H9 (cell line): ENCODE measurements around the gene DDX55. TPM values are rescaled to one million over a fixed set of nuclear protein-coding genes. Genes with fewer than 3 reads are reported as not detected.

ENCODE experiments used
- DNase-seq: peaks from one replicate; pipeline ENCODE4 v3.0.0-alpha.2; 2017
- H2AFZ ChIP-seq: one replicate; pipeline ENCODE4 v1.6.1; 2013; ENCODE audit warnings: mild to moderate bottlenecking, low read length, control low read depth, moderate library complexity
- H2AK5ac ChIP-seq: 2 replicates; pipeline ENCODE4 v1.6.1; 2013; ENCODE audit warnings: low read length, control low read depth, mixed read lengths; ENCODE audit not compliant: insufficient read length
- H2BK120ac ChIP-seq: one replicate; pipeline ENCODE4 v1.6.1; 2013; ENCODE audit warnings: low read depth, mild to moderate bottlenecking, low read length, control low read depth, inconsistent platforms; ENCODE audit not compliant: poor library complexity, severe bottlenecking
- H2BK12ac ChIP-seq: 2 replicates; pipeline ENCODE4 v1.6.1; 2013; ENCODE audit warnings: low read length, control low read depth, mixed read lengths, low read depth; ENCODE audit not compliant: insufficient read length
- H2BK15ac ChIP-seq: 2 replicates; pipeline ENCODE4 v1.6.1; 2013; ENCODE audit warnings: low read depth, low read length, control low read depth
- H2BK20ac ChIP-seq: one replicate; pipeline ENCODE4 v1.6.1; 2013; ENCODE audit warnings: low read depth, mild to moderate bottlenecking, low read length, control low read depth, inconsistent platforms; ENCODE audit not compliant: poor library complexity, severe bottlenecking
- H2BK5ac ChIP-seq: 2 replicates; pipeline ENCODE4 v1.6.1; 2013; ENCODE audit warnings: low read length, control low read depth, mixed read lengths; ENCODE audit not compliant: insufficient read length
- H3K14ac ChIP-seq: 2 replicates; pipeline ENCODE4 v1.6.1; 2013; ENCODE audit warnings: low read length, control low read depth; ENCODE audit not compliant: insufficient read depth
- H3K18ac ChIP-seq: 2 replicates; pipeline ENCODE4 v1.6.1; 2013; ENCODE audit warnings: low read depth, mild to moderate bottlenecking, mixed read lengths, low read length, control low read depth; ENCODE audit not compliant: insufficient read length
- H3K23ac ChIP-seq: 2 replicates; pipeline ENCODE4 v1.6.1; 2013; ENCODE audit warnings: low read length, control low read depth, mixed read lengths, low read depth; ENCODE audit not compliant: insufficient read length
- H3K23me2 ChIP-seq: 2 replicates; pipeline ENCODE4 v1.6.1; 2013; ENCODE audit warnings: low read depth, mild to moderate bottlenecking, mixed read lengths, low read length, control low read depth; ENCODE audit not compliant: insufficient read length, poor library complexity, severe bottlenecking
- H3K27ac ChIP-seq: 2 replicates; pipeline ENCODE4 v1.5.1; 2013; ENCODE audit warnings: low read length, control low read depth, mixed read lengths, low read depth; ENCODE audit not compliant: insufficient read length
- H3K27me3 ChIP-seq: 2 replicates; pipeline ENCODE4 v1.6.1; 2013; ENCODE audit warnings: low read length, control low read depth, inconsistent platforms; ENCODE audit not compliant: insufficient read depth
- H3K4ac ChIP-seq: 2 replicates; pipeline ENCODE4 v1.6.1; 2013; ENCODE audit warnings: low read depth, mild to moderate bottlenecking, control low read depth, inconsistent platforms, low read length, moderate library complexity
- H3K4me1 ChIP-seq: 2 replicates; pipeline ENCODE4 v1.6.1; 2013; ENCODE audit warnings: low read length, control low read depth, inconsistent platforms; ENCODE audit not compliant: insufficient read depth
- H3K4me2 ChIP-seq: 2 replicates; pipeline ENCODE4 v1.6.1; 2013; ENCODE audit warnings: low read length, control low read depth, mixed read lengths; ENCODE audit not compliant: insufficient read length, insufficient read depth
- H3K56ac ChIP-seq: 2 replicates; pipeline ENCODE4 v1.6.1; 2013; ENCODE audit warnings: low read depth, mild to moderate bottlenecking, mixed read lengths, low read length, control low read depth; ENCODE audit not compliant: insufficient read length
- H3K79me1 ChIP-seq: 2 replicates; pipeline ENCODE4 v1.6.1; 2013; ENCODE audit warnings: low read depth, mild to moderate bottlenecking, moderate library complexity, low read length, control low read depth, inconsistent platforms; ENCODE audit not compliant: insufficient read depth, poor library complexity, severe bottlenecking
- H3K79me2 ChIP-seq: 2 replicates; pipeline ENCODE4 v1.6.1; 2013; ENCODE audit warnings: low read length, control low read depth, inconsistent platforms; ENCODE audit not compliant: insufficient read depth
- H3K9ac ChIP-seq: 2 replicates; pipeline ENCODE4 v1.6.1; 2013; ENCODE audit warnings: low read length, control low read depth, mixed read lengths; ENCODE audit not compliant: insufficient read length; ENCODE audit errors: extremely low read depth
- H3K9me3 ChIP-seq: one replicate; pipeline ENCODE4 v1.6.1; 2013; ENCODE audit warnings: low read depth, low read length, inconsistent platforms; ENCODE audit not compliant: control insufficient read depth
- H3T11ph ChIP-seq: one replicate; pipeline ENCODE4 v1.6.1; 2013; ENCODE audit warnings: mild to moderate bottlenecking, low read length, control low read depth, inconsistent platforms
- H4K20me1 ChIP-seq: one replicate; pipeline ENCODE4 v1.6.1; 2013; ENCODE audit not compliant: control insufficient read depth, insufficient read length, insufficient read depth
- H4K5ac ChIP-seq: 2 replicates; pipeline ENCODE4 v1.6.1; 2013; ENCODE audit warnings: low read depth, mild to moderate bottlenecking, mixed read lengths, low read length, control low read depth; ENCODE audit not compliant: insufficient read length
- H4K8ac ChIP-seq: replicated peaks from 2 replicates; pipeline ENCODE4 v1.6.1; 2013; ENCODE audit warnings: low read length, control low read depth, mixed read lengths, low read depth; ENCODE audit not compliant: insufficient read length
- H4K91ac ChIP-seq: 2 replicates; pipeline ENCODE4 v1.6.1; 2013; ENCODE audit warnings: low read depth, mild to moderate bottlenecking, moderate library complexity, mixed read lengths, low read length, control low read depth; ENCODE audit not compliant: insufficient read length
- H3K27ac Mint-ChIP-seq, 3 experiments: 2 replicates in 2 of 3; 3 replicates in 1 of 3; pipeline ENCODE4 v1.8.0; 2020 to 2021; ENCODE audit warnings: mixed read lengths in 3 of 3, mild to moderate bottlenecking in 1 of 3, moderate library complexity in 1 of 3
- H3K27me3 Mint-ChIP-seq: 2 replicates; pipeline ENCODE4 v1.8.0; 2021; ENCODE audit warnings: low read depth, mild to moderate bottlenecking, moderate library complexity, mixed read lengths
- H3K36me3 Mint-ChIP-seq, 3 experiments: 2 replicates in 2 of 3; 3 replicates in 1 of 3; pipeline ENCODE4 v1.8.0; 2020 to 2021; ENCODE audit warnings: low read depth in 3 of 3, mixed read lengths in 3 of 3; ENCODE audit not compliant: insufficient read depth in 1 of 3
- H3K4me1 Mint-ChIP-seq, 2 experiments: 2 replicates each; pipeline ENCODE4 v1.8.0; 2020; ENCODE audit warnings: mixed read lengths in 2 of 2
- H3K4me3 Mint-ChIP-seq, 2 experiments: 2 replicates in 1 of 2; 3 replicates in 1 of 2; pipeline ENCODE4 v1.8.0; 2020 to 2021; ENCODE audit warnings: mild to moderate bottlenecking in 2 of 2, mixed read lengths in 2 of 2, moderate library complexity in 1 of 2
- H3K9me3 Mint-ChIP-seq, 2 experiments: 2 replicates in 1 of 2; 3 replicates in 1 of 2; pipeline ENCODE4 v1.8.0; 2020; ENCODE audit warnings: mild to moderate bottlenecking in 2 of 2, mixed read lengths in 2 of 2, moderate library complexity in 1 of 2
- CTCF ChIP-seq: fragments of 200-600 bp; sonication (generic); conservative IDR thresholded peaks from 3 replicates; pipeline ENCODE4 v1.8.0; 2021; ENCODE audit warnings: antibody characterized with exemption, mild to moderate bottlenecking
- WGBS: extraction: QIAGEN DNeasy Blood & Tissue Kit; methylation state at CpG from one replicate; pipeline ENCODE4 v1.1.7; 2013; ENCODE audit warnings: missing lambda C conversion rate, low lambda C conversion rate, mixed read lengths; ENCODE audit not compliant: insufficient read length; ENCODE audit errors: extremely low coverage; 5-methylcytosine and 5-hydroxymethylcytosine counted together
- total RNA-seq: library from RNA; stranded (reverse); gene quantifications from 2 replicates; pipeline ENCODE4 v1.2.1, GENCODE V29; 2021

DDX55 gene
- total RNA-seq, 1 experiment from 2014 or later, result 51.7 TPM

GRCh38 chr12:123559468-123559867 is 42.4 kb upstream of the DDX55 start:
- DNase-seq, result no peak
- H3K4ac ChIP-seq, result no peak overlapping the region
- H4K91ac ChIP-seq, result no peak overlapping the region
- no peaks in the 10 kb centered on the region for H3K79me2 ChIP-seq
- TF ChIP-seq CTCF, result no peak
- H3K27ac ChIP-seq, result no peak overlapping the region
- H3T11ph ChIP-seq, result no peak overlapping the region
- Mint-ChIP-seq H3K36me3 (no peaks in the 10 kb centered on the region; a peak in 1 of 7 replicates), H3K9me3 (no peaks in the 10 kb centered on the region), H3K4me3 (no peak overlapping the region), H3K27ac (no peak overlapping the region), H3K27me3 (peaks cover 16% of the 10 kb centered on the region), H3K4me1 (no peaks in the 10 kb centered on the region)
- H2AK5ac ChIP-seq, result no peak overlapping the region
- no peak overlapping the region for H3K23ac ChIP-seq
- no peaks in the 10 kb centered on the region for H3K23me2 ChIP-seq
- no peak overlapping the region for H4K8ac ChIP-seq
- WGBS, result no CpG with 5 or more reads among the region's 3 CpGs
- H3K18ac ChIP-seq, result no peak overlapping the region
- no peak overlapping the region for H3K9ac ChIP-seq
- no peak overlapping the region for H3K56ac ChIP-seq
- H2BK20ac ChIP-seq, result no peak overlapping the region
- H2BK5ac ChIP-seq, result no peak overlapping the region
- H3K79me1 ChIP-seq, result no peaks in the 10 kb centered on the region
- no peak overlapping the region for H2AFZ ChIP-seq
- no peaks in the 10 kb centered on the region for H4K20me1 ChIP-seq
- H3K14ac ChIP-seq, result no peak overlapping the region
- no peak overlapping the region for H2BK15ac ChIP-seq
- no peaks in the 10 kb centered on the region for H3K9me3 ChIP-seq
- no peak overlapping the region for H4K5ac ChIP-seq
- H2BK120ac ChIP-seq, result no peak overlapping the region
- H3K4me1 ChIP-seq, result no peaks in the 10 kb centered on the region
- H3K27me3 ChIP-seq, result no peaks in the 10 kb centered on the region
- H3K4me2 ChIP-seq, result no peak overlapping the region
- no peak overlapping the region for H2BK12ac ChIP-seq
